H9 (cell line): ENCODE results near the gene RALGAPA1. TPM values are rescaled to one million over a fixed set of nuclear protein-coding genes. Genes with fewer than 3 reads are reported as not detected.

Experiments
- DNase-seq: peaks from one replicate; pipeline ENCODE4 v3.0.0-alpha.2; 2017
- H2AFZ ChIP-seq: one replicate; pipeline ENCODE4 v1.6.1; 2013; ENCODE audit warnings: mild to moderate bottlenecking, low read length, control low read depth, moderate library complexity
- H2AK5ac ChIP-seq: 2 replicates; pipeline ENCODE4 v1.6.1; 2013; ENCODE audit warnings: low read length, control low read depth, mixed read lengths; ENCODE audit not compliant: insufficient read length
- H2BK120ac ChIP-seq: one replicate; pipeline ENCODE4 v1.6.1; 2013; ENCODE audit warnings: low read depth, mild to moderate bottlenecking, low read length, control low read depth, inconsistent platforms; ENCODE audit not compliant: poor library complexity, severe bottlenecking
- H2BK12ac ChIP-seq: 2 replicates; pipeline ENCODE4 v1.6.1; 2013; ENCODE audit warnings: low read length, control low read depth, mixed read lengths, low read depth; ENCODE audit not compliant: insufficient read length
- H2BK15ac ChIP-seq: 2 replicates; pipeline ENCODE4 v1.6.1; 2013; ENCODE audit warnings: low read depth, low read length, control low read depth
- H2BK20ac ChIP-seq: one replicate; pipeline ENCODE4 v1.6.1; 2013; ENCODE audit warnings: low read depth, mild to moderate bottlenecking, low read length, control low read depth, inconsistent platforms; ENCODE audit not compliant: poor library complexity, severe bottlenecking
- H2BK5ac ChIP-seq: 2 replicates; pipeline ENCODE4 v1.6.1; 2013; ENCODE audit warnings: low read length, control low read depth, mixed read lengths; ENCODE audit not compliant: insufficient read length
- H3K14ac ChIP-seq: 2 replicates; pipeline ENCODE4 v1.6.1; 2013; ENCODE audit warnings: low read length, control low read depth; ENCODE audit not compliant: insufficient read depth
- H3K18ac ChIP-seq: 2 replicates; pipeline ENCODE4 v1.6.1; 2013; ENCODE audit warnings: low read depth, mild to moderate bottlenecking, mixed read lengths, low read length, control low read depth; ENCODE audit not compliant: insufficient read length
- H3K23ac ChIP-seq: 2 replicates; pipeline ENCODE4 v1.6.1; 2013; ENCODE audit warnings: low read length, control low read depth, mixed read lengths, low read depth; ENCODE audit not compliant: insufficient read length
- H3K23me2 ChIP-seq: 2 replicates; pipeline ENCODE4 v1.6.1; 2013; ENCODE audit warnings: low read depth, mild to moderate bottlenecking, mixed read lengths, low read length, control low read depth; ENCODE audit not compliant: insufficient read length, poor library complexity, severe bottlenecking
- H3K27ac ChIP-seq: 2 replicates; pipeline ENCODE4 v1.5.1; 2013; ENCODE audit warnings: low read length, control low read depth, mixed read lengths, low read depth; ENCODE audit not compliant: insufficient read length
- H3K27me3 ChIP-seq: 2 replicates; pipeline ENCODE4 v1.6.1; 2013; ENCODE audit warnings: low read length, control low read depth, inconsistent platforms; ENCODE audit not compliant: insufficient read depth
- H3K4ac ChIP-seq: 2 replicates; pipeline ENCODE4 v1.6.1; 2013; ENCODE audit warnings: low read depth, mild to moderate bottlenecking, control low read depth, inconsistent platforms, low read length, moderate library complexity
- H3K4me1 ChIP-seq: 2 replicates; pipeline ENCODE4 v1.6.1; 2013; ENCODE audit warnings: low read length, control low read depth, inconsistent platforms; ENCODE audit not compliant: insufficient read depth
- H3K4me2 ChIP-seq: 2 replicates; pipeline ENCODE4 v1.6.1; 2013; ENCODE audit warnings: low read length, control low read depth, mixed read lengths; ENCODE audit not compliant: insufficient read length, insufficient read depth
- H3K56ac ChIP-seq: 2 replicates; pipeline ENCODE4 v1.6.1; 2013; ENCODE audit warnings: low read depth, mild to moderate bottlenecking, mixed read lengths, low read length, control low read depth; ENCODE audit not compliant: insufficient read length
- H3K79me1 ChIP-seq: 2 replicates; pipeline ENCODE4 v1.6.1; 2013; ENCODE audit warnings: low read depth, mild to moderate bottlenecking, moderate library complexity, low read length, control low read depth, inconsistent platforms; ENCODE audit not compliant: insufficient read depth, poor library complexity, severe bottlenecking
- H3K79me2 ChIP-seq: 2 replicates; pipeline ENCODE4 v1.6.1; 2013; ENCODE audit warnings: low read length, control low read depth, inconsistent platforms; ENCODE audit not compliant: insufficient read depth
- H3K9ac ChIP-seq: 2 replicates; pipeline ENCODE4 v1.6.1; 2013; ENCODE audit warnings: low read length, control low read depth, mixed read lengths; ENCODE audit not compliant: insufficient read length; ENCODE audit errors: extremely low read depth
- H3K9me3 ChIP-seq: one replicate; pipeline ENCODE4 v1.6.1; 2013; ENCODE audit warnings: low read depth, low read length, inconsistent platforms; ENCODE audit not compliant: control insufficient read depth
- H3T11ph ChIP-seq: one replicate; pipeline ENCODE4 v1.6.1; 2013; ENCODE audit warnings: mild to moderate bottlenecking, low read length, control low read depth, inconsistent platforms
- H4K20me1 ChIP-seq: one replicate; pipeline ENCODE4 v1.6.1; 2013; ENCODE audit not compliant: control insufficient read depth, insufficient read length, insufficient read depth
- H4K5ac ChIP-seq: 2 replicates; pipeline ENCODE4 v1.6.1; 2013; ENCODE audit warnings: low read depth, mild to moderate bottlenecking, mixed read lengths, low read length, control low read depth; ENCODE audit not compliant: insufficient read length
- H4K8ac ChIP-seq: replicated peaks from 2 replicates; pipeline ENCODE4 v1.6.1; 2013; ENCODE audit warnings: low read length, control low read depth, mixed read lengths, low read depth; ENCODE audit not compliant: insufficient read length
- H4K91ac ChIP-seq: 2 replicates; pipeline ENCODE4 v1.6.1; 2013; ENCODE audit warnings: low read depth, mild to moderate bottlenecking, moderate library complexity, mixed read lengths, low read length, control low read depth; ENCODE audit not compliant: insufficient read length
- H3K27ac Mint-ChIP-seq, 3 experiments: 2 replicates in 2 of 3; 3 replicates in 1 of 3; pipeline ENCODE4 v1.8.0; 2020 to 2021; ENCODE audit warnings: mixed read lengths in 3 of 3, mild to moderate bottlenecking in 1 of 3, moderate library complexity in 1 of 3
- H3K27me3 Mint-ChIP-seq: 2 replicates; pipeline ENCODE4 v1.8.0; 2021; ENCODE audit warnings: low read depth, mild to moderate bottlenecking, moderate library complexity, mixed read lengths
- H3K36me3 Mint-ChIP-seq, 3 experiments: 2 replicates in 2 of 3; 3 replicates in 1 of 3; pipeline ENCODE4 v1.8.0; 2020 to 2021; ENCODE audit warnings: low read depth in 3 of 3, mixed read lengths in 3 of 3; ENCODE audit not compliant: insufficient read depth in 1 of 3
- H3K4me1 Mint-ChIP-seq, 2 experiments: 2 replicates each; pipeline ENCODE4 v1.8.0; 2020; ENCODE audit warnings: mixed read lengths in 2 of 2
- H3K4me3 Mint-ChIP-seq, 2 experiments: 2 replicates in 1 of 2; 3 replicates in 1 of 2; pipeline ENCODE4 v1.8.0; 2020 to 2021; ENCODE audit warnings: mild to moderate bottlenecking in 2 of 2, mixed read lengths in 2 of 2, moderate library complexity in 1 of 2
- H3K9me3 Mint-ChIP-seq, 2 experiments: 2 replicates in 1 of 2; 3 replicates in 1 of 2; pipeline ENCODE4 v1.8.0; 2020; ENCODE audit warnings: mild to moderate bottlenecking in 2 of 2, mixed read lengths in 2 of 2, moderate library complexity in 1 of 2
- WGBS: extraction: QIAGEN DNeasy Blood & Tissue Kit; methylation state at CpG from one replicate; pipeline ENCODE4 v1.1.7; 2013; ENCODE audit warnings: missing lambda C conversion rate, low lambda C conversion rate, mixed read lengths; ENCODE audit not compliant: insufficient read length; ENCODE audit errors: extremely low coverage; 5-methylcytosine and 5-hydroxymethylcytosine counted together
- total RNA-seq: library from RNA; stranded (reverse); gene quantifications from 2 replicates; pipeline ENCODE4 v1.2.1, GENCODE V29; 2021
- TF ChIP-seq, protein P1 (sequence below): fragments of 200-600 bp; sonication (generic); conservative IDR thresholded peaks from 3 replicates; pipeline ENCODE4 v1.8.0; 2021; ENCODE audit warnings: antibody characterized with exemption, mild to moderate bottlenecking

RALGAPA1 gene
- total RNA-seq, 1 experiment from 2014 or later = 29.8 TPM

DNA sequence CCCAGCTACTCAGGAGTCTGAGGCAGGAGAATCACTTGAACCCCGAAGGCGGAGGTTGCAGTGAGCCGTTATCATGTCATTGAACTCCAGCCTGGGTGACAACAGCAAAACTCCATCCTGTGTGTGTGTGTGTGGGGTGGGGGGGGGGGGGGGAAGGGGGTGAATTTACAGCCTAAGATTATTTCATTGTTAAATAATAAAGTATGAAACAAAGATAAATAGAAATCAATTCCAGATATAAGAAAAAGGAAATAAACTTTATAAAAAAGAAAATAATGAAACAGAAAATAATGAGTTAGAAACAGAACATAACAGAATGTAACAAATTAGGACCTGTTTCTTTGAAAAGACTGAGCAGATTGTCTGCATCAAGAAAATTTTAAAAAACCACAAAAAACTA is 191.6 kb downstream of the RALGAPA1 start:
- Mint-ChIP-seq H3K27me3 (no peaks in the 10 kb centered on the region), H3K36me3 (peaks cover 14 to 24% (median 18%) of the 10 kb centered on the region in 3 experiments), H3K9me3 (peaks cover 23 to 25% of the 10 kb centered on the region in 2 experiments), H3K4me3 (no peak overlapping the region), H3K4me1 (no peaks in the 10 kb centered on the region; a peak in 1 of 4 replicates), H3K27ac (no peak overlapping the region)
- no peak overlapping the region for H2BK5ac ChIP-seq
- no peaks in the 10 kb centered on the region for H3K9me3 ChIP-seq
- no peak overlapping the region for H4K91ac ChIP-seq
- H3T11ph ChIP-seq = no peak overlapping the region
- H3K23me2 ChIP-seq = no peaks in the 10 kb centered on the region
- H2AFZ ChIP-seq = no peak overlapping the region
- DNase-seq = no peak
- no peak overlapping the region for H3K56ac ChIP-seq
- H3K14ac ChIP-seq = no peak overlapping the region
- no peak overlapping the region for H3K9ac ChIP-seq
- no peaks in the 10 kb centered on the region for H4K20me1 ChIP-seq
- no peak overlapping the region for H2BK20ac ChIP-seq
- no peak overlapping the region for H4K8ac ChIP-seq
- no peaks in the 10 kb centered on the region for H3K27me3 ChIP-seq
- no peak overlapping the region for H3K4ac ChIP-seq
- no peak overlapping the region for H3K23ac ChIP-seq
- whole genome bisulfite sequencing = no CpG with 5 or more reads among the region's 3 CpGs
- no peak overlapping the region for H3K18ac ChIP-seq
- H2BK15ac ChIP-seq = no peak overlapping the region
- H2BK120ac ChIP-seq = no peak overlapping the region
- no peaks in the 10 kb centered on the region for H3K4me1 ChIP-seq
- no peaks in the 10 kb centered on the region for H3K79me1 ChIP-seq
- no peaks in the 10 kb centered on the region for H3K79me2 ChIP-seq
- H4K5ac ChIP-seq = no peak overlapping the region
- H2BK12ac ChIP-seq = no peak overlapping the region
- no peak overlapping the region for H2AK5ac ChIP-seq
- TF ChIP-seq, protein P1, sequence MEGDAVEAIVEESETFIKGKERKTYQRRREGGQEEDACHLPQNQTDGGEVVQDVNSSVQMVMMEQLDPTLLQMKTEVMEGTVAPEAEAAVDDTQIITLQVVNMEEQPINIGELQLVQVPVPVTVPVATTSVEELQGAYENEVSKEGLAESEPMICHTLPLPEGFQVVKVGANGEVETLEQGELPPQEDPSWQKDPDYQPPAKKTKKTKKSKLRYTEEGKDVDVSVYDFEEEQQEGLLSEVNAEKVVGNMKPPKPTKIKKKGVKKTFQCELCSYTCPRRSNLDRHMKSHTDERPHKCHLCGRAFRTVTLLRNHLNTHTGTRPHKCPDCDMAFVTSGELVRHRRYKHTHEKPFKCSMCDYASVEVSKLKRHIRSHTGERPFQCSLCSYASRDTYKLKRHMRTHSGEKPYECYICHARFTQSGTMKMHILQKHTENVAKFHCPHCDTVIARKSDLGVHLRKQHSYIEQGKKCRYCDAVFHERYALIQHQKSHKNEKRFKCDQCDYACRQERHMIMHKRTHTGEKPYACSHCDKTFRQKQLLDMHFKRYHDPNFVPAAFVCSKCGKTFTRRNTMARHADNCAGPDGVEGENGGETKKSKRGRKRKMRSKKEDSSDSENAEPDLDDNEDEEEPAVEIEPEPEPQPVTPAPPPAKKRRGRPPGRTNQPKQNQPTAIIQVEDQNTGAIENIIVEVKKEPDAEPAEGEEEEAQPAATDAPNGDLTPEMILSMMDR = no peak
- H3K27ac ChIP-seq = no peak overlapping the region
- no peak overlapping the region for H3K4me2 ChIP-seq
